GM12878 (cell line): ENCODE measurements around the gene DCC. TPM values are rescaled to one million over a fixed set of nuclear protein-coding genes. Genes with fewer than 3 reads are reported as not detected.

Experiments
- ATAC-seq: fragments of 200-7000 bp; cut with Tn5 transposase; 3 replicates; pipeline ENCODE4 v1.9.1; 2020; ENCODE audit warnings: mild to moderate bottlenecking, moderate library complexity
- BruUV-seq: library from RNA; stranded (reverse); fragments of 400-500 nt; replicated peaks from 2 replicates; lab custom pipeline; 2021; lab: Mats Ljungman, UMichigan
- CTCF ChIA-PET: fragments of 300-600 bp; sonication (Branson Sonifier 250); formaldehyde crosslinking; extraction: SDS; loops from one replicate; lab custom pipeline; 2021; ENCODE audit warnings: inconsistent platforms; lab: Yijun Ruan, JAX
- POLR2A ChIA-PET: fragments of 350-600 bp; formaldehyde crosslinking; extraction: SDS; loops from one replicate; lab custom pipeline; 2021; ENCODE audit warnings: inconsistent platforms; lab: Charles Lee
- RAD21 ChIA-PET: fragments of 300-600 bp; sonication (Branson Sonifier 250); formaldehyde crosslinking; loops from one replicate; lab custom pipeline; 2023; ENCODE audit warnings: antibody characterized with exemption; ENCODE audit not compliant: unreplicated experiment; lab: Charles Lee
- SMC1A ChIA-PET: fragments of 300-600 bp; sonication (Branson Sonifier 250); formaldehyde crosslinking; loops from one replicate; lab custom pipeline; 2023; ENCODE audit not compliant: unreplicated experiment, uncharacterized antibody; lab: Charles Lee
- DNase-seq: peaks from one replicate; pipeline ENCODE4 v3.0.0-alpha.2; 2011; ENCODE audit warnings: low read depth, low spot score
- FAIRE-seq: peaks from 3 replicates; lab custom pipeline; 2011; peaks lifted over from hg19 to GRCh38; lab: Jason Lieb, UNC
- H2AFZ ChIP-seq: 2 replicates; pipeline ENCODE4 v1.6.0; 2011; ENCODE audit warnings: low read depth, low read length, control low read depth; ENCODE audit not compliant: control insufficient read depth
- H3K27ac ChIP-seq: 2 replicates; pipeline ENCODE4 v1.5.1; 2011; ENCODE audit warnings: control low read depth; ENCODE audit not compliant: control insufficient read depth, insufficient read depth
- H3K27me3 ChIP-seq, 2 experiments: replicated peaks in 1 of 2; 2 replicates each; pipeline versions ENCODE4 v1.6.0 to v1.6.1; 2011; ENCODE audit warnings: low read length in 1 of 2; ENCODE audit not compliant: control insufficient read depth in 2 of 2, insufficient read depth in 2 of 2
- H3K36me3 ChIP-seq, 2 experiments: 2 replicates each; pipeline ENCODE4 v1.5.1; 2011; ENCODE audit warnings: low read length in 1 of 2; ENCODE audit not compliant: control insufficient read depth in 2 of 2, insufficient read depth in 2 of 2
- H3K4me1 ChIP-seq: 2 replicates; pipeline ENCODE4 v1.6.1; 2011; ENCODE audit warnings: mild to moderate bottlenecking, low read length, moderate library complexity, mixed read lengths; ENCODE audit not compliant: control insufficient read depth, insufficient read depth
- H3K4me2 ChIP-seq: 2 replicates; pipeline ENCODE4 v1.6.0; 2011; ENCODE audit warnings: control low read depth; ENCODE audit not compliant: control insufficient read depth, insufficient read depth
- H3K4me3 ChIP-seq: fragments of 200-600 bp; sonication (generic); 2 replicates; pipeline ENCODE4 v1.5.1; 2016
- H3K79me2 ChIP-seq: 2 replicates; pipeline ENCODE4 v1.6.0; 2011; ENCODE audit warnings: low read length; ENCODE audit not compliant: control insufficient read depth, insufficient read depth
- H3K9ac ChIP-seq: 2 replicates; pipeline ENCODE4 v1.8.0; 2011; ENCODE audit warnings: low read length, control low read depth, mixed read lengths; ENCODE audit not compliant: control insufficient read depth, insufficient read depth
- H3K9me3 ChIP-seq: replicated peaks from 3 replicates; pipeline ENCODE4 v1.5.1; 2011; ENCODE audit warnings: mild to moderate bottlenecking, low read length; ENCODE audit not compliant: control insufficient read depth, insufficient read depth
- H4K20me1 ChIP-seq: 2 replicates; pipeline ENCODE4 v1.6.0; 2011; ENCODE audit not compliant: control insufficient read depth, insufficient read depth
- BACH1 ChIP-seq: fragments of 450-650 bp; IDR thresholded peaks from 2 replicates; pipeline ENCODE4 v1.6.1; 2017; ENCODE audit warnings: mild to moderate bottlenecking, borderline replicate concordance
- BRCA1 ChIP-seq: IDR thresholded peaks from 2 replicates; pipeline ENCODE4 v1.6.1; 2011; ENCODE audit warnings: low read depth, low read length, improper control_type of control experiment
- CEBPZ ChIP-seq: fragments of 150-350 bp; IDR thresholded peaks from 2 replicates; pipeline ENCODE4 v1.6.1; 2016; ENCODE audit warnings: low read depth, low read length
- CHD1 ChIP-seq: IDR thresholded peaks from 2 replicates; pipeline ENCODE4 v1.6.1; 2012; ENCODE audit warnings: low read depth, low read length, improper control_type of control experiment
- CHD2 ChIP-seq: IDR thresholded peaks from 2 replicates; pipeline ENCODE4 v1.6.1; 2011; ENCODE audit warnings: low read depth, low read length, improper control_type of control experiment, borderline replicate concordance
- CREB1 ChIP-seq: IDR thresholded peaks from 2 replicates; pipeline ENCODE4 v1.6.1; 2012; ENCODE audit warnings: low read depth, mild to moderate bottlenecking, inconsistent platforms
- E4F1 ChIP-seq: fragments of 450-650 bp; IDR thresholded peaks from 2 replicates; pipeline ENCODE4 v1.6.1; 2018; ENCODE audit warnings: borderline replicate concordance, mild to moderate bottlenecking; ENCODE audit not compliant: partially characterized antibody
- IRF4 ChIP-seq: IDR thresholded peaks from 2 replicates; pipeline ENCODE4 v1.6.1; 2011; ENCODE audit warnings: low read depth, low read length
- KLF5 ChIP-seq: fragments of 450-650 bp; IDR thresholded peaks from 2 replicates; pipeline ENCODE4 v1.6.1; 2014; ENCODE audit warnings: mild to moderate bottlenecking; ENCODE audit not compliant: partially characterized antibody
- MEF2B ChIP-seq: fragments of 450-650 bp; IDR thresholded peaks from 2 replicates; pipeline ENCODE4 v1.6.1; 2018; ENCODE audit warnings: mild to moderate bottlenecking, moderate library complexity; ENCODE audit not compliant: partially characterized antibody, poor library complexity, severe bottlenecking
- NBN ChIP-seq: fragments of 450-650 bp; IDR thresholded peaks from 2 replicates; pipeline ENCODE4 v1.6.1; 2016
- SIX5 ChIP-seq: IDR thresholded peaks from 2 replicates; pipeline ENCODE4 v1.6.1; 2011; ENCODE audit warnings: mild to moderate bottlenecking, low read depth, low read length, moderate library complexity; ENCODE audit not compliant: severe bottlenecking
- STAT1 ChIP-seq: fragments of 450-650 bp; conservative IDR thresholded peaks from 2 replicates; pipeline ENCODE4 v1.6.1; 2014; ENCODE audit warnings: antibody characterized with exemption, mild to moderate bottlenecking
- TCF7 ChIP-seq: IDR thresholded peaks from 2 replicates; pipeline ENCODE4 v1.6.1; 2014; ENCODE audit warnings: antibody characterized with exemption, borderline replicate concordance
- USF1 ChIP-seq: IDR thresholded peaks from 2 replicates; pipeline ENCODE4 v1.6.1; 2011; ENCODE audit warnings: borderline replicate concordance, low read depth, mild to moderate bottlenecking, moderate library complexity, mixed read lengths, low read length; ENCODE audit not compliant: insufficient read depth; ENCODE audit errors: extremely low read length
- YBX1 ChIP-seq: fragments of 450-650 bp; IDR thresholded peaks from 2 replicates; pipeline ENCODE4 v1.6.1; 2016; ENCODE audit warnings: antibody characterized with exemption
- ZNF217 ChIP-seq: fragments of 450-650 bp; IDR thresholded peaks from 2 replicates; pipeline ENCODE4 v1.6.1; 2017; ENCODE audit warnings: antibody characterized with exemption, mild to moderate bottlenecking
- ZNF24 ChIP-seq: fragments of 450-650 bp; IDR thresholded peaks from 2 replicates; pipeline ENCODE4 v1.6.1; 2017; ENCODE audit warnings: antibody characterized with exemption, mild to moderate bottlenecking
- ZNF384 ChIP-seq: IDR thresholded peaks from 2 replicates; pipeline ENCODE4 v1.6.1; 2012; ENCODE audit warnings: low read depth, mild to moderate bottlenecking, low read length, improper control_type of control experiment, borderline replicate concordance
- WGBS: methylation state at CpG from one replicate; pipeline ENCODE4 v1.1.6; 2016; ENCODE audit warnings: low lambda C conversion rate; ENCODE audit not compliant: insufficient replicate concordance, insufficient coverage; ENCODE audit errors: missing lambda C conversion rate; 5-methylcytosine and 5-hydroxymethylcytosine counted together
- in situ Hi-C: fragments of 300-500 bp; cut with MboI; formaldehyde crosslinking; loops from 9 replicates; pipeline ENCODE4 v1.14.3; 2018; ENCODE audit warnings: mixed read lengths
- intact Hi-C: fragments of 100-400 bp; cut with micrococcal nuclease; formaldehyde crosslinking; loops from one replicate; pipeline ENCODE4 v1.14.2; 2022; ENCODE audit not compliant: unreplicated experiment
- polyA plus RNA-seq, 11 experiments: library from polyadenylated mRNA; depleted of rRNA in 4 of 11; unstranded in 6 of 11; stranded (reverse) in 5 of 11; fragments of >200 nt; fragmentation: Nextera tagmentation in 4 of 11; fragmentation: Illumina TruSeq in 1 of 11; extraction: Ambion mirVana in 4 of 11; extraction: Trizol in 1 of 11; gene quantifications; 1 replicate in 1 of 11; 2 replicates in 10 of 11; pipeline versions ENCODE4 v1.2.1 to v1.2.3, GENCODE V29; 2011 to 2016; ENCODE audit warnings: inconsistent platforms in 2 of 11, missing spikeins in 2 of 11, low read depth in 1 of 11
- total RNA-seq, 4 experiments: library from RNA; depleted of rRNA in 3 of 4; stranded (reverse); fragments of >200 nt in 3 of 4; fragmentation: Illumina TruSeq in 1 of 4; extraction: Trizol in 1 of 4; gene quantifications; 2 replicates each; pipeline versions ENCODE4 v1.2.1 to v1.2.3, GENCODE V29; 2013 to 2021

The DCC gene
- total and polyA plus RNA-seq, 10 of the 15 experiments (the other 5 are each of a cell fraction or from before 2014, with no cell fraction given), result 0.01 TPM; not detected in 9

- intact Hi-C loops (no loop called here), in situ Hi-C loops (no loop called here)
- H3K9ac ChIP-seq, result no peak overlapping the region
- H3K36me3 ChIP-seq, result no peaks in the 10 kb centered on the region
- H3K4me2 ChIP-seq, result no peak overlapping the region
- no peaks in the 10 kb centered on the region for H3K4me1 ChIP-seq
- no peak overlapping the region for H3K27ac ChIP-seq
- no peaks in the 10 kb centered on the region for H3K9me3 ChIP-seq
- no TSS peak for BruUV-seq
- H2AFZ ChIP-seq, result no peak overlapping the region
- H3K27me3 ChIP-seq, result no peaks in the 10 kb centered on the region
- ChIA-PET RAD21 (no interaction called here), SMC1A (interaction anchor here (1.1 kb wide), 1 partner anchor 12 kb away, joined by 6 read pairs; no protein-coding TSS in a partner anchor), CTCF (no interaction called here), POLR2A (no interaction called here)
- H3K4me3 ChIP-seq, result no peak overlapping the region
- no peak for FAIRE-seq
- DNase-seq, result no peak
- no peaks in the 10 kb centered on the region for H4K20me1 ChIP-seq
- no peak for TF ChIP-seq ZNF217
- no peak for TF ChIP-seq TCF7
- TF ChIP-seq BRCA1, result no peak
- no peak for TF ChIP-seq MEF2B
- no peak for TF ChIP-seq CEBPZ
- no peak for TF ChIP-seq CHD2
- no peak for TF ChIP-seq ZNF384
- no peak for TF ChIP-seq YBX1
- no peak for TF ChIP-seq STAT1
- TF ChIP-seq CREB1, result no peak
- no peak for TF ChIP-seq CHD1
- TF ChIP-seq KLF5, result no peak
- no peak for TF ChIP-seq SIX5
- no peak for TF ChIP-seq E4F1
- TF ChIP-seq IRF4, result no peak
- TF ChIP-seq BACH1, result no peak
- TF ChIP-seq NBN, result no peak
- no peak for TF ChIP-seq USF1
- TF ChIP-seq ZNF24, result no peak
- ATAC-seq, result no peak
- H3K79me2 ChIP-seq, result no peaks in the 10 kb centered on the region
- 30% methylated on average over 2 of the region's 2 CpGs for WGBS
Observed at GRCh38 chr18:52570975-52571374, 231.0 kb downstream of the DCC start.
